Putamen (tissue), 1 donor: ENCODE data around the gene ITGBL1.

Experiments used
- DNase-seq: peaks from one replicate; pipeline ENCODE4 v3.0.0-alpha.2; 2016; ENCODE audit warnings: low spot score

The ITGBL1 gene

GRCh38 chr13:101698400-101698799, 245.9 kb downstream of the ITGBL1 start:
- peak; percentile 8 for DNase-seq

- DNase-seq, result peak; percentile 29
These were observed 248.1 kb downstream of the ITGBL1 start for GRCh38 chr13:101700598-101700997.

DNA sequence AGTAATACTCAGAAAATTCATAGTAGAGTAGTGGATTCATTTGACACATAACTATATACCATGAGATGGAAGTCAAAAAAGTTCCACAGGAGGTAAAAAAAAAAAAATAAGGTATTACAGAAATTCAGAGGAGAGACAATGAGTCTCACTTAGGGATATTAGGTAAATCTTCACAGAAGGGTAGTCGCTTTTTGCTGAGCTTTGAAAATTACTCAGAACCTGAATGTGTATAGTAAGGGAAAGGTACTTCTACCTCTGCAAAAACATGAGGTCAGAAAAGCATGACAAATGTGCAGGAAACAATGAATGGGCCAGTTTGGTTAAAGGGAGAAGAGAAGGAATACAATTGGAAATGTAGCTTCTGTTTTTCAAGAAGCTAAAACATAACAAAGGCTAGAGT, 250.6 kb downstream of the ITGBL1 start:
- no peak for DNase-seq

DNA sequence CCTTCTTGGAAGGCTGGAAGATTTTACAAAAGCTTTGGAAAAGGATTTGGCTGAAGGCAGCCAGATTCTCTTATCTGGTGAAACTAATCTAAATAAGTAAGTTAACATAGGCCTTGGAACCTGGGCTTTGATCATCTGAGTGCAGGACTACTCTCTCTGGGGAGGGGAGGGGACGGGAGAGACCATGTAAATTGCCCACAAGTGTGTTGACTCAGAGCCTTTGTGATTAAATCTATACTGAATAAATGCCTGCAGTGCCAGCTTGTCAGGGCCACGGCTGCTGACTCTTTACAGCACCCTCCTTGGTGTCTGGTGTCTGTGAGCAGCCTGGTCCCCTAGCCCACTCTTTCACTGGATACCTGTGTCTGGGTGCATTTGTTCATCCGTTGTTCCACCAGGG, 251.4 kb downstream of the ITGBL1 start:
- no peak for DNase-seq

DNA sequence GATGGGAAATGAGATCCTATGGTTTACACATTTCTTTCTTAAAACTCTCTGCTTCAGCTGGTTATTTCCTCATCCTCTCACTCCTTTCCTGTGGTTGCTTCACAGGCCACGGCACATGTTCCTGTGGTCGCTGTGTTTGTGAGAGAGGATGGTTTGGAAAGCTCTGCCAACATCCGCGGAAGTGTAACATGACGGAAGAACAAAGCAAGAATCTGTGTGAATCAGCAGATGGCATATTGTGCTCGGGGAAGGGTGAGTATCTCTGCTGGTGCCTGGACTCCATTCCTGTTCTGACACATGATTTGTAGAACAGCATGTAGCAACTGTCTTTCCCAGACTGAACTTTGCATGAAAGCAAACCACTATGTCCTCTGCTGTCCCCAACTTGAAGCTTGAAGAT, 254.2 kb downstream of the ITGBL1 start:
- DNase-seq, result no peak

DNA sequence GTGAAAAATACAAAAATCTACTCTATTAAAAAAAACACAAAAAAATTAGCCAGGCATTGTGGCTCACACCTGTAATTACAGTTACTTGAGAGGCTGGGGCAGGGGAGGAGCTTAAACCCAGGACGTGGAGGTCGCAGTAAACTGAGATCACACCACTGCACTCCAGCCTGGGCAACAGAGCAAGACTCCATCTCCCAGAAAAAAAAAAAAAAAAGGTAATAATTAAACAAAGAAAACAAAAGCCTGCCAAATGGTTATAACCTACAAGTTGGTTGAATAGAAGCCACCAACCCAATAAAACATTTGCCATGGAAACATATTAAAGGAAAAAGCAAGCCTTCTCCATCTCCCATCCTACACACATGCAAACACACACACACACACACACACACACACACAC, 255.2 kb downstream of the ITGBL1 start:
- no peak for DNase-seq

GRCh38 chr13:101708115-101708514, 255.6 kb downstream of the ITGBL1 start:
- DNase-seq, result no peak

- no peak for DNase-seq
These were observed 257.5 kb downstream of the ITGBL1 start for GRCh38 chr13:101709952-101710351.

DNA sequence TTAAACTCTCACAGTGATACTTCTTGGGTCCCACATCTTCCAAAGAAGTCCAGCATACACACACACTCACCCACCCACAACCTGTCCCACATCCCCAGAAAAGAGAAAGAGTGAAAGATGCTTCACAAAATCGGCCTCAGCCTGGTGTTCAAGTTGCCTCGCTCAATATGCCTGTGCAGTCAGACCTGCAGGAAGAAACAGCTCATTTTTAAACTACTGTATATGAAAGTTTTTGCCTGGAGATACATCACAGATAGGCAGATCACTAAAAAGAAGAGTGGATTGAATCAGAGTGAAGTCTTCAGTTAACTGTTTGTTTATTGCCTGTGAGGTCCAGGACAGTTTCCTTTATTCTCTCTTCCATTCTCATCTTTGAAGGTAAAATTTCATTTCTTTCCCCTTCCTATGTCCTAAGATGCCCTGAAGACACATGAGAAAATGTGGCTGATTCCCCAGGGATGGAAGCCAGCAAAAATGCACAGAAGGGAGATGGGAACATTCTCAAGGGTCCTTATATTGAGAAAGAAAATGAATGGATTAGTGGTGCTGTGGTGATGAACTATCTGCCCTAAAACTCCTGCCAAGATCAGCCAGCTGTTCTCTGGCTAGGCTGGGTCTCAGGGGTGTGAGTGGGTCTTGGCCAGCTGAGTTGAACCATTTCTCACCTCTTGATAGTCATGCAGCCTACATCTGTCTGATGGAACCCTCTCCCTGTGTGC, 259.0 kb downstream of the ITGBL1 start:
- no peak for DNase-seq

DNA sequence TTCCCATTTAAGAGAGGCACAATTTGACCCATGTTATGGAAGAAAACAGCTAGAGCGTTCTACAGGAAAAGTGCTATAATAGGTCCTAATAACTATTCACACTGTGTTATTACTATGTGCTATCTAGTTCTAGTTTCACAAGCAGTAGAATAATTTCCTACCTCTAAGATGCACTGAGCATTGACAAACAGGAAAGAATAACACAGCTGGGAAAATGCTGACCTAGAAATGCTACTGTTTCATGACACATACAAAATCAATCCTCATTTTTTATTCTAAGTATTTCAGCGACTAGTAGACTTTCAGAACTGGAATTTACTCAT, 259.5 kb downstream of the ITGBL1 start:
- no peak for DNase-seq

- no peak for DNase-seq
These were observed 261.7 kb downstream of the ITGBL1 start for GRCh38 chr13:101714195-101714594.

GRCh38 chr13:101717353-101717752, 264.9 kb downstream of the ITGBL1 start:
- no peak for DNase-seq

- DNase-seq, result no peak
These were observed 266.0 kb downstream of the ITGBL1 start for GRCh38 chr13:101718496-101718895.

DNA sequence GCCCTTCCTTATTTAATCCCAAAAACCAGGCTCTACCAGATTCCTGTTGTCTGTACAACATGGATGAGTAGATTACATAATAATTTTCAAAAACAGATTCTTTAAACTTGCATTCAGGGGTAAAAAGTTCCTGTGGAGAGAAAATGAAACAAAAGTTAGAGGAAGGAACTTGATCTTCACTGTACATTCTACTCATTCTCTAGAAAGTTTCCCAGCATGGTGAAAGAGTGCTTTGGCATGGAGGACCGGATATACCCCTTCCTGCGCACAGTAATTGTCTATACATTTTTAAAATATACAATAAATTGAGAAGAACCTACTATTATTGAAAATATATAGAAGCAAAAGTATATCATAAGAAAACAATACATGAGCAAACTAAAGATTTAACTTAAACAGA, 274.2 kb downstream of the ITGBL1 start:
- DNase-seq, result no peak

- no peak for DNase-seq
These were observed 274.6 kb downstream of the ITGBL1 start for GRCh38 chr13:101727118-101727517.

- no peak for DNase-seq
These were observed 275.5 kb downstream of the ITGBL1 start for GRCh38 chr13:101728021-101728420.

DNA sequence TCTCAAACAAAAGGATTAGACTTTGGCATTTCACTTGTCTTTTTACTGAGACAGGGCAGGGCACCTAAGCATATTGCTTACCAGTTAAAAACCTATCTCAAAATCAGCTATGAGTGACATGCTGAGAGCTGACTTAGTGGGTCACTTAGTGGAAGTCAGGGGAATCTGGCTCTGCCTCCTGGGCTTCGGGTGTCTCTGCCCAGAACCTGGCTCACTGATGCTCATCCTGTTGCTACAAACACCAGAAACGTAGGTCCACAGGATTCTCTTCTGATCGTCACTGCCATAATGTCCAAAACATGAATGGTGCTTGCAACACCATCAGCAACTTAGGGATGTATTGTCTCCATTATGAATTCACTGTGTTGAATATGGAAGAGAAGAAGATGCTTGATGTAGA, 276.1 kb downstream of the ITGBL1 start:
- no peak for DNase-seq

DNA sequence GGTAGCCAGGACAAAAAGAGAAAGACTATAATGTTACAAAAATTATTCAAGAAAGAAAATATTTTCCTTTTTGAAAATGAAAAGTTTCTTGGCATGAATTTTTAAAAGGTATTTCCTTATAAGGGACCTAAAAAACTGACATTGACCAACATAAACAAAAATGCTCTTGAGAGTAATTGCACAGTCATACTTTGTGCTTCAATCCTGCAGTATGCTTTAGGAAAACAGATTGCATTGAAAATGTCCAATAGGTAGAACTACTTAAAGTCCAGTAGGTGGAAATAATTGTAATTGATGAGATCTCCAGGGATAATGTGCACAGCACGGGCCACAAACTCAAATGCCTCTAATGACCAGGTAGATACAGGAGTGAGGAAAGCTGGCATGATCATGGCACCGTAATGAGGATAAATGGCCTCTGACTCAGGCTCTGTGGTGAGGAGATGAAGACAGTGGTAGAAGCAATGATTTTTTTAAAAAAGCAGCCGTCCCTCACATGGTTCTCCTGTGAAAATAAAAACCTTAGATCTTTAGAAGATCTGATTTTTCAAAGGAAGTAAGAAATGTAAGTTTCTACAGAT, 278.0 kb downstream of the ITGBL1 start:
- DNase-seq, result no peak

DNA sequence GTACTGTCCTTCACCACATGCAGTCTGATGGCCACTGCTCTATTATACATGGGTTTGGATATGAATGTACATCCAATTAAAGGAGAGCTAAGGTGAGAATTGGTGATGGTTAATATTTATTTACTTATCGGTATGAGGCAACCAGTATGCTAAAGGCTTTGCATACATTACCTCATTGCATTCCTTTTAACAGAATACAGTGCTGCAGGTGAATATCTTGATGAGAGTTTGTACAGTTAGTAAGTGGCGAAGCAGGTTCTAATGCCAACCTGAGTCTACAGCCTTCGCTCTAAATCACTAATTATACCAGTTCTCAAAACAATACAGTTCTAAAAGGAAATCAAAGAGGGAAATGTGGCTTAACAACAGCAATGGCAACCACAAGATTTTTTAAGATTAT, 284.1 kb downstream of the ITGBL1 start:
- DNase-seq, result no peak

DNA sequence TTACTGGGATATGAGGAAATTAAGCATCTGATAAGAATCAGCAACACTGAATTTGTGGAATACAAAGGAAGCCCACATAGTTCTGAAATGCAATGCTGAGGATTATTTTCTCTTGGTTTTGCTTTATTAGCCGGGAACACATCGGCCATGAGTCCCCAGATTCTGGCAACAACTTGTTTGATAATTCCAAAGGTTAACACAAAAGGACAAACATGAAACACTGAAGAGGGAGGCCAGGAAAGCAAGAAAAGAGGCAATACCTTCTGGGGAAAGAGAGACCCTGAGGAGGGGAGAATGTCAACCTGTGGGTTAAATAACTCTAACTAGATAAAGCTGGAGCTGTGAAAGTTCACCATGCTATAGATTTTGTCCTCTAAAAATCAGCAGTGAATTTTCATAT, 285.9 kb downstream of the ITGBL1 start:
- DNase-seq, result no peak

DNA sequence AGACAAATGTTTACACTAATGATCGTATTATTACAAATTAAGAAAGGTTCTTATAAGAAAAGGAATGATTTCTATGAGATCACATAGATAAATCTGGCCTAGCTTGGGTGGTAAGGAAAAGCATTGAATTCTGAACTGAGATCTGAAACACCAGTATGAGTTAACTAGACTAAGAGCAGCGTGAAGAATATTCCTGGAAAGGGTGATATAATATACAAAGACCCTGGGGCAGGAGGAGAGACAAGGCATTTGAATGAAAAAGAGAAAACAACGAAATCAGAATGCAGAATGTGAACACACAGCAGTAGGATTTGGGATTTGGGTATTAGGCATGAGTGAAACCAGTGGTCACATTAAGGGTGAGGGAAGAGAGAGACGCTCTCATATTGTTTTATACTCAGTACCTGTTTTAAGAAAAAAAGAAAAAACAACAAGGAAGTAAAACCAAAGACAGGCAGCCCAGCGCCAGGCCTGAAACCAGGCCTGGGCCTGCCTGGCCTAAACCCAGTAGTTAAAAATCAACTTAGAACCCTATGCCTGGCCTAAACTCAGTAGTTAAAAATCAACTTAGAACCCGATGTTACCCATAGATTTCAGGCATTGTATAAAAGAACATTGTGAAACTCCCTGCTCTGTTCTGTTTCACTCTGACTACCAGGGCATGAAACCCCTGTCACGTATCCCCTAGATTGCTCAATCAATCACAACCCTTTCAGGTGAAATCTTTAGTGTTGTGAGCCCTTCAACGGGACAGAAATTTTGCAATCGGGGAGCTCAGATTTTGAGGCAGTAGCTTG, 287.1 kb downstream of the ITGBL1 start:
- DNase-seq, result no peak

GRCh38 chr13:101746513-101746912, 294.0 kb downstream of the ITGBL1 start:
- no peak for DNase-seq

DNA sequence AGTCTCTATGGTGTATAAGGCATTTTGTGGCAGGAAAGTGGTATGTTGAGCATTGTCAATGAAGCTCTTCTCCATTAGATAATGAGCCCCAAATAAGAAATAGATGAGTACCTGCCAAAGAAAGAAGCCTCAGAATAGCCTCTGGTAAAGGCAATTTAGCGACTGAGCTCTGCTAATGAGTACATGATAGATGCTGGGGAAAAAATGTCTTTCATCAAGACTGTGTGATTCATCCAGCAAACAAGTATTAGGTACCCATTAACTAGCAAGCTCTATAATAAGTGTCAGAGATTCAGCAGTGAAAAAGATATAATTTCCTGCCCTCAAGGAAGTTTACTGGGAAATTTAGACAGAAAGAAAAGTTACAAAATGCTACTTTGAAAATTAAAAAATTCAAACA, 294.6 kb downstream of the ITGBL1 start:
- DNase-seq, result no peak
